DOHH2 (cell line): ENCODE results near the gene TRIM68.

ENCODE experiments used
- H3F3A ChIP-seq: fragments of 200-600 bp; sonication (generic), shearing (Covaris generic); 2 replicates; pipeline ENCODE4 v1.6.0; 2016; ENCODE audit warnings: antibody characterized with exemption, mild to moderate bottlenecking; ENCODE audit not compliant: control insufficient read depth, insufficient read depth
- H3K27ac ChIP-seq: fragments of 200-600 bp; sonication (generic); 2 replicates; pipeline ENCODE4 v1.5.1; 2014; ENCODE audit warnings: low read depth, mild to moderate bottlenecking, low read length, moderate library complexity
- H3K27me3 ChIP-seq: fragments of 200-600 bp; sonication (generic); 2 replicates; pipeline ENCODE4 v1.6.1; 2014; ENCODE audit warnings: mild to moderate bottlenecking, low read length, mixed read lengths; ENCODE audit not compliant: control insufficient read depth
- H3K36me3 ChIP-seq: fragments of 200-600 bp; sonication (generic); 2 replicates; pipeline ENCODE4 v1.6.1; 2014; ENCODE audit warnings: mild to moderate bottlenecking, low read length, moderate library complexity, mixed read lengths; ENCODE audit not compliant: control insufficient read depth
- H3K4me1 ChIP-seq: fragments of 200-600 bp; sonication (generic); 2 replicates; pipeline ENCODE4 v1.6.1; 2014; ENCODE audit warnings: mild to moderate bottlenecking, low read length, mixed read lengths; ENCODE audit not compliant: control insufficient read depth
- H3K4me2 ChIP-seq: fragments of 200-600 bp; sonication (generic); 2 replicates; pipeline ENCODE4 v1.6.0; 2014; ENCODE audit warnings: mild to moderate bottlenecking, low read length, moderate library complexity
- H3K4me3 ChIP-seq: fragments of 200-600 bp; sonication (generic); 2 replicates; pipeline ENCODE4 v1.5.1; 2014; ENCODE audit warnings: mild to moderate bottlenecking, low read length, mixed read lengths
- H3K79me2 ChIP-seq: fragments of 200-600 bp; sonication (generic); 2 replicates; pipeline ENCODE4 v1.6.1; 2014; ENCODE audit warnings: mild to moderate bottlenecking, low read length, mixed read lengths; ENCODE audit not compliant: control insufficient read depth
- H3K9me2 ChIP-seq: fragments of 200-600 bp; sonication (generic); replicated peaks from 2 replicates; pipeline ENCODE4 v1.6.1; 2014; ENCODE audit warnings: mild to moderate bottlenecking, low read length, mixed read lengths; ENCODE audit not compliant: control insufficient read depth
- H3K9me3 ChIP-seq: fragments of 200-600 bp; sonication (generic); 2 replicates; pipeline ENCODE4 v1.6.1; 2014; ENCODE audit warnings: antibody characterized with exemption, low read length, mixed read lengths; ENCODE audit not compliant: control insufficient read depth, insufficient read depth
- H4K20me1 ChIP-seq: fragments of 200-600 bp; sonication (generic); 2 replicates; pipeline ENCODE4 v1.6.0; 2014; ENCODE audit warnings: low read depth, mild to moderate bottlenecking, antibody characterized with exemption, low read length, moderate library complexity; ENCODE audit not compliant: control insufficient read depth, insufficient read depth
- CTCF ChIP-seq: fragments of 200-600 bp; sonication (generic); IDR thresholded peaks from one replicate; pipeline ENCODE4 v1.5.1; 2014; ENCODE audit warnings: antibody characterized with exemption, mild to moderate bottlenecking, low read depth, low read length; ENCODE audit not compliant: poor library complexity, severe bottlenecking
- EZH2phosphoT487 ChIP-seq: fragments of 200-600 bp; sonication (generic); IDR thresholded peaks from 2 replicates; pipeline ENCODE4 v1.6.1; 2017; ENCODE audit warnings: borderline replicate concordance, mild to moderate bottlenecking, antibody characterized with exemption, low read length, moderate library complexity, mixed read lengths

Gene TRIM68

GRCh38 chr11:4643076-4643475, 35.0 kb upstream of the TRIM68 start:
- Histone ChIP-seq H3K4me2 (no peak overlapping the region), H3F3A (no peaks in the 10 kb centered on the region), H3K79me2 (no peaks in the 10 kb centered on the region), H3K27ac (no peak overlapping the region), H3K27me3 (no peaks in the 10 kb centered on the region), H3K9me3 (no peaks in the 10 kb centered on the region), H3K9me2 (no peaks in the 10 kb centered on the region), H3K36me3 (no peaks in the 10 kb centered on the region), H3K4me3 (no peak overlapping the region), H4K20me1 (no peaks in the 10 kb centered on the region), H3K4me1 (no peaks in the 10 kb centered on the region)
- TF ChIP-seq CTCF (no peak), EZH2phosphoT487 (no peak)

GRCh38 chr11:4642043-4642442, 34.0 kb upstream of the TRIM68 start:
- Histone ChIP-seq H3K36me3 (no peaks in the 10 kb centered on the region), H3K9me3 (no peaks in the 10 kb centered on the region), H3K4me2 (no peak overlapping the region), H3K9me2 (no peaks in the 10 kb centered on the region), H3F3A (no peaks in the 10 kb centered on the region), H4K20me1 (no peaks in the 10 kb centered on the region), H3K27ac (no peak overlapping the region), H3K79me2 (no peaks in the 10 kb centered on the region), H3K27me3 (no peaks in the 10 kb centered on the region), H3K4me3 (no peak overlapping the region), H3K4me1 (no peaks in the 10 kb centered on the region)
- TF ChIP-seq EZH2phosphoT487 (no peak), CTCF (no peak)

GRCh38 chr11:4641501-4641900, 33.5 kb upstream of the TRIM68 start:
- no peaks in the 10 kb centered on the region for H3F3A ChIP-seq
- H3K9me3 ChIP-seq = no peaks in the 10 kb centered on the region
- H3K4me3 ChIP-seq = no peak overlapping the region
- H3K9me2 ChIP-seq = no peaks in the 10 kb centered on the region
- no peaks in the 10 kb centered on the region for H3K36me3 ChIP-seq
- H4K20me1 ChIP-seq = no peaks in the 10 kb centered on the region
- H3K27ac ChIP-seq = no peak overlapping the region
- no peaks in the 10 kb centered on the region for H3K4me1 ChIP-seq
- no peak overlapping the region for H3K4me2 ChIP-seq
- TF ChIP-seq CTCF = no peak
- TF ChIP-seq EZH2phosphoT487 = no peak
- no peaks in the 10 kb centered on the region for H3K79me2 ChIP-seq
- no peaks in the 10 kb centered on the region for H3K27me3 ChIP-seq

GRCh38 chr11:4639931-4640330, 31.9 kb upstream of the TRIM68 start:
- Histone ChIP-seq H3K9me2 (no peaks in the 10 kb centered on the region), H3K36me3 (no peaks in the 10 kb centered on the region), H3F3A (no peaks in the 10 kb centered on the region), H3K4me3 (no peak overlapping the region), H3K27me3 (peaks cover 3% of the 10 kb centered on the region; the same call in 1 of the 2 replicates), H3K79me2 (no peaks in the 10 kb centered on the region), H3K27ac (no peak overlapping the region), H3K4me1 (no peaks in the 10 kb centered on the region), H3K4me2 (no peak overlapping the region), H3K9me3 (no peaks in the 10 kb centered on the region), H4K20me1 (no peaks in the 10 kb centered on the region)
- TF ChIP-seq EZH2phosphoT487 (no peak), CTCF (no peak)
